Caco-2 (cell line): ENCODE data around the gene HOXD10. TPM values are rescaled to one million over a fixed set of nuclear protein-coding genes. Genes with fewer than 3 reads are reported as not detected.

Experiments used
- BruUV-seq: library from RNA; stranded (reverse); fragments of 400-500 nt; replicated peaks from 2 replicates; lab custom pipeline; 2021; lab: Mats Ljungman, UMichigan
- CTCF ChIA-PET: fragments of 300-600 bp; sonication (Branson Sonifier 250); formaldehyde crosslinking; loops from one replicate; lab custom pipeline; 2022; ENCODE audit warnings: antibody characterized with exemption; lab: Charles Lee
- POLR2A ChIA-PET: fragments of 300-600 bp; sonication (Branson Sonifier 250); formaldehyde crosslinking; loops from one replicate; lab custom pipeline; 2022; ENCODE audit warnings: antibody characterized with exemption; lab: Charles Lee
- DNase-seq, 2 experiments: peaks; one replicate each; pipeline versions ENCODE4 v3.0.0 to v3.0.0-alpha.2; 2020 to 2022
- H3K27me3 ChIP-seq: replicated peaks from 2 replicates; pipeline ENCODE4 v1.6.0; 2011; ENCODE audit warnings: low read length; ENCODE audit not compliant: control insufficient read depth, insufficient read depth
- H3K36me3 ChIP-seq: 2 replicates; pipeline ENCODE4 v1.5.1; 2011; ENCODE audit warnings: low read length; ENCODE audit not compliant: control insufficient read depth, insufficient read depth
- H3K4me1 ChIP-seq: fragments of 250-450 bp; sonication (Bioruptor Pico); 2 replicates; pipeline ENCODE4 v1.5.1; 2020; ENCODE audit warnings: mild to moderate bottlenecking
- H3K4me3 ChIP-seq: 2 replicates; pipeline ENCODE4 v1.5.1; 2011; ENCODE audit warnings: low read depth, mild to moderate bottlenecking, control low read depth, low read length
- H3K9me3 ChIP-seq: fragments of 250-450 bp; sonication (Bioruptor Pico); 2 replicates; pipeline ENCODE4 v1.5.1; 2020; ENCODE audit warnings: mild to moderate bottlenecking, moderate library complexity
- H3K27ac Mint-ChIP-seq: one replicate; pipeline ENCODE4 v1.8.0; 2022; ENCODE audit warnings: mixed read lengths; ENCODE audit not compliant: unreplicated experiment
- H3K27me3 Mint-ChIP-seq: one replicate; pipeline ENCODE4 v1.8.0; 2022; ENCODE audit warnings: mixed read lengths; ENCODE audit not compliant: insufficient read depth, unreplicated experiment
- H3K36me3 Mint-ChIP-seq: one replicate; pipeline ENCODE4 v1.8.0; 2022; ENCODE audit warnings: mild to moderate bottlenecking, mixed read lengths; ENCODE audit not compliant: insufficient read depth, unreplicated experiment
- H3K4me1 Mint-ChIP-seq: one replicate; pipeline ENCODE4 v1.8.0; 2022; ENCODE audit warnings: low read depth, mixed read lengths; ENCODE audit not compliant: unreplicated experiment
- H3K4me3 Mint-ChIP-seq: one replicate; pipeline ENCODE4 v1.8.0; 2022; ENCODE audit warnings: mild to moderate bottlenecking, moderate library complexity, mixed read lengths; ENCODE audit not compliant: unreplicated experiment
- H3K9me3 Mint-ChIP-seq: one replicate; pipeline ENCODE4 v1.8.0; 2022; ENCODE audit warnings: mixed read lengths; ENCODE audit not compliant: unreplicated experiment
- intact Hi-C: fragments of 100-400 bp; cut with micrococcal nuclease; formaldehyde crosslinking; loops from one replicate; pipeline ENCODE4 v1.10.0; 2022; ENCODE audit not compliant: unreplicated experiment
- total RNA-seq: library from RNA; stranded (reverse); gene quantifications from 2 replicates; pipeline ENCODE4 v1.2.3, GENCODE V29; 2022
- TF ChIP-seq, protein P1 (sequence below), 2 experiments: fragments of 200-600 bp in 1 of 2; IDR thresholded peaks; 1 replicate in 1 of 2; 2 replicates in 1 of 2; pipeline versions ENCODE4 v1.5.1 to v1.8.0; 2011 to 2022; ENCODE audit warnings: antibody characterized with exemption in 1 of 2, control low read depth in 1 of 2, inconsistent platforms in 1 of 2, low read depth in 1 of 2, low read length in 1 of 2, mild to moderate bottlenecking in 1 of 2, moderate library complexity in 1 of 2; ENCODE audit not compliant: insufficient read depth in 1 of 2, severe bottlenecking in 1 of 2, unreplicated experiment in 1 of 2

HOXD10 gene
- total RNA-seq, 1 experiment from 2014 or later: not detected

DNA sequence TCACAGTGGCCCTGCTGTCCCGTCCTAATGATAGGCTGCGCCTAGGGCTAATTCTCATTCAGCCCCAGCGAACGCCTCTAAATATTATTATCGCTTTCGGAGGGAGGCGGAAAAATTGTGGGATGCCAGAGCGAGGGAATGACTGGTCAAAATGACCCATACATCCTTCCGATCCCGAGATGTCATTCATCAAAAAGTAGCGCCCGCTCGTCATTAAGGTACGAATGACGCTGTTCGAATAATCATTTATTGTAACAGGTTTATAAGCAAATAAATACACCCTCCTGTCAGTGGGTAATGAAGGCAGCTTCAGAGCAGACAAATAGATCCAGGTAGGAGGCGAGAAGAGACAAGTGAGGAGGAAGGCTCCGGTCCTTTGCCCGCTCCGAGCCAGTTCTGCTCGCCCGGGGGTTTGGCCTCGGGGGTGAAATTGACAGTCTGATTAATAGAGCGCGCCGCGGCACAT, 32.7 kb upstream of the HOXD10 start, which contains the start of gene EVX2:
Gene EVX2, minus strand, starts transcription at position 167 of the 466 bp plus-strand sequence. CDS start 186 bp downstream, outside the sequence.
- Mint-ChIP-seq H3K4me3 (peak within 1 kb of the TSS; percentile 64), H3K27ac (no peak within 1 kb of the TSS), H3K9me3 (no peaks in the 10 kb centered on the region), H3K4me1 (peaks cover 19% of the 10 kb centered on the region), H3K27me3 (peaks cover 58% of the 10 kb centered on the region), H3K36me3 (peaks cover 5% of the 10 kb centered on the region)
- ChIA-PET CTCF (no interaction called here), POLR2A (no interaction called here)
- peaks cover 19% of the 10 kb centered on the region; the same call in 1 of the 2 replicates for H3K4me1 ChIP-seq
- H3K27me3 ChIP-seq: peaks cover 21% of the 10 kb centered on the region
- TF ChIP-seq, protein P1, sequence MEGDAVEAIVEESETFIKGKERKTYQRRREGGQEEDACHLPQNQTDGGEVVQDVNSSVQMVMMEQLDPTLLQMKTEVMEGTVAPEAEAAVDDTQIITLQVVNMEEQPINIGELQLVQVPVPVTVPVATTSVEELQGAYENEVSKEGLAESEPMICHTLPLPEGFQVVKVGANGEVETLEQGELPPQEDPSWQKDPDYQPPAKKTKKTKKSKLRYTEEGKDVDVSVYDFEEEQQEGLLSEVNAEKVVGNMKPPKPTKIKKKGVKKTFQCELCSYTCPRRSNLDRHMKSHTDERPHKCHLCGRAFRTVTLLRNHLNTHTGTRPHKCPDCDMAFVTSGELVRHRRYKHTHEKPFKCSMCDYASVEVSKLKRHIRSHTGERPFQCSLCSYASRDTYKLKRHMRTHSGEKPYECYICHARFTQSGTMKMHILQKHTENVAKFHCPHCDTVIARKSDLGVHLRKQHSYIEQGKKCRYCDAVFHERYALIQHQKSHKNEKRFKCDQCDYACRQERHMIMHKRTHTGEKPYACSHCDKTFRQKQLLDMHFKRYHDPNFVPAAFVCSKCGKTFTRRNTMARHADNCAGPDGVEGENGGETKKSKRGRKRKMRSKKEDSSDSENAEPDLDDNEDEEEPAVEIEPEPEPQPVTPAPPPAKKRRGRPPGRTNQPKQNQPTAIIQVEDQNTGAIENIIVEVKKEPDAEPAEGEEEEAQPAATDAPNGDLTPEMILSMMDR (IDR thresholded peaks at IDR 0.05; ENCODE audit: insufficient read depth in 1 of 2, low read depth in 1 of 2, low read length in 1 of 2, severe bottlenecking in 1 of 2, unreplicated experiment in 1 of 2): no peak
- intact Hi-C loops: loop anchor here (2.0 to 10.0 kb wide), 2 partner anchors 119 to 199 kb away; no protein-coding TSS in a partner anchor
- no TSS peak for BruUV-seq
- H3K4me3 ChIP-seq: 0 out of 2 replicates have a peak within 1 kb of the TSS, but pooled peaks have one; percentile 1
- H3K36me3 ChIP-seq: no peaks in the 10 kb centered on the region
- DNase-seq: no peak
- H3K9me3 ChIP-seq: peaks cover 15% of the 10 kb centered on the region

DNA sequence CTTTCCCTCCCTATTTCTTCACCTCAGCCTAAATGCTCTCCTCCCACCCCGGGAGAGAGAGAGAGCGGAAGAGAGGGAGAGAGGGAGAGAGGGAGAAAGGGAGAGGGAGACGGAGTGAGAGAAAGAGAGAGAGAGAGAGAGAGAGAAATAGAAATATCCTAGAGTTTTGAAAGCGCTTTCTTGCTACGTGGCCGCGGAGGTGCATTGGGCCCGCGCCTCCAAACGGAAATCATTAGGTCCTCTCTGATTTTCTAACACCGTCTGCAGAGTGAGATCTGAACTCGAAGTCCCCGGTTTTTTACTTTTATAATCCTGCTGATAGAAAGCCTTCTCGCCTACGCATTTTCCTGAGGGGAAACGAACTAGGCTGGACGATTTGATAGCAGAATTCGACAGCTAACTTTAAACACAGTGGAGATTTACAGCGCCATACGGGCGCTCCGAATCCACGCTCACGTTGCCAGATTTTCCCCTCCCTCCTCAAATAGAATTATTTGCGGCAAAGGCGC, 31.9 kb upstream of the HOXD10 start:
- Histone ChIP-seq H3K4me1 (peaks cover 16% of the 10 kb centered on the region; the same call in 1 of the 2 replicates), H3K9me3 (peaks cover 15% of the 10 kb centered on the region), H3K4me3 (peak overlapping the region; percentile 22), H3K36me3 (no peaks in the 10 kb centered on the region), H3K27me3 (peaks cover 20% of the 10 kb centered on the region)
- no peak for DNase-seq
- POLR2A ChIA-PET: no interaction called here
- TF ChIP-seq, protein P1 (IDR thresholded peaks at IDR 0.05; ENCODE audit: insufficient read depth in 1 of 2, low read depth in 1 of 2, low read length in 1 of 2, severe bottlenecking in 1 of 2, unreplicated experiment in 1 of 2): no peak
- H3K36me3 Mint-ChIP-seq: peaks cover 5% of the 10 kb centered on the region
- intact Hi-C loops: loop anchor here (2.0 to 10.0 kb wide), 2 partner anchors 120 to 200 kb away; no protein-coding TSS in a partner anchor
- H3K9me3 Mint-ChIP-seq: no peaks in the 10 kb centered on the region
- BruUV-seq: no TSS peak
- peak overlapping the region; percentile 64 for H3K4me3 Mint-ChIP-seq
- peaks cover 13% of the 10 kb centered on the region for H3K4me1 Mint-ChIP-seq
- CTCF ChIA-PET: interaction anchor here (0.7 kb wide), 1 partner anchor 222 kb away, joined by 3 read pairs; no protein-coding TSS in a partner anchor
- H3K27me3 Mint-ChIP-seq: peaks cover 54% of the 10 kb centered on the region
- H3K27ac Mint-ChIP-seq: no peak overlapping the region

DNA sequence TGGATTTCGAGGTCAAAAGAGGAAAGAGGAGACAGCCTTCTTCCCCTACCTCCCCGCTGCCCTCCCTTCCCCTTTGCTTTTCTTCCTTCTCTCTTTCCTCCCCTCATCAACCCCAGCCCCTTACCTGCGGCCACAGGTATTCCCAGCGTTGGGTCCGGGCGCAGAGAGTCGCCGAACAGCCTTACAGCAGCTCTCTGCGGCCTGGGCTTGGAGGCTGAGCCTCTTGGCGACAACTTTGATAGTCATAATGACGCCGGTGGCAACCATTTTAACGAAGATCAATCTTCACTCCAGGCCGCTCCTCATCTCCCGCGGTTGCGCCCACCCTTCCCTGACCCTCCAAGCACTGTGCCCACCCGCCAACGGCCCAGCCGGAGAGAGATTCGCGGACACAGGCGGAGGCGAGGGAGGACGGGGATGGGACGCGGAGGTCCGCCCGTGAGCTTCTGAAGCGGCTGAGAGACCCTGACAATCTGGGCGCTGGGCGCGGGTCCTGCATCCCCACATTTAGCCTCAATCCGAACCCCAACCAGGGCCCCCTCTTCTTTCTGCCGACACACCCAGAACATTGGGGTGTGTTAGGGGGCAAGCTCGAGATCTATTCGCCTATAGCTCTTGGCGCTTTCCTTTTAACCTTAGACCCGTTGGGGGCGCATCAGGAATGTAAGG, 31.3 kb upstream of the HOXD10 start:
- POLR2A ChIA-PET: no interaction called here
- peaks cover 54% of the 10 kb centered on the region for H3K27me3 Mint-ChIP-seq
- Histone ChIP-seq H3K4me3 (peak overlapping the region; percentile 22), H3K36me3 (no peaks in the 10 kb centered on the region), H3K4me1 (peaks cover 15% of the 10 kb centered on the region; the same call in 1 of the 2 replicates), H3K9me3 (peaks cover 15% of the 10 kb centered on the region), H3K27me3 (peaks cover 20% of the 10 kb centered on the region)
- H3K4me3 Mint-ChIP-seq: peak overlapping the region; percentile 64
- DNase-seq: no peak
- TF ChIP-seq, protein P1 (IDR thresholded peaks at IDR 0.05; ENCODE audit: insufficient read depth in 1 of 2, low read depth in 1 of 2, low read length in 1 of 2, severe bottlenecking in 1 of 2, unreplicated experiment in 1 of 2): no peak
- intact Hi-C loops: loop anchor here (2.0 to 10.0 kb wide), 2 partner anchors 120 to 200 kb away; no protein-coding TSS in a partner anchor
- H3K36me3 Mint-ChIP-seq: peaks cover 5% of the 10 kb centered on the region
- no peaks in the 10 kb centered on the region for H3K9me3 Mint-ChIP-seq
- no TSS peak for BruUV-seq
- CTCF ChIA-PET: interaction anchor here (0.7 to 1.2 kb wide), 3 partner anchors 222 to 775 kb away, joined by 3 to 6 read pairs (median 3); no protein-coding TSS in a partner anchor
- H3K4me1 Mint-ChIP-seq: peaks cover 12% of the 10 kb centered on the region
- no peak overlapping the region for H3K27ac Mint-ChIP-seq
